Measurements from ENCODE around the gene CCDC88C. TPM values are rescaled to one million over a fixed set of nuclear protein-coding genes. Genes with fewer than 3 reads are reported as not detected.

CCDC88C gene
- total and polyA plus RNA-seq, 2 experiments from 2014 or later = 23.6 to 60.7 TPM

DNA sequence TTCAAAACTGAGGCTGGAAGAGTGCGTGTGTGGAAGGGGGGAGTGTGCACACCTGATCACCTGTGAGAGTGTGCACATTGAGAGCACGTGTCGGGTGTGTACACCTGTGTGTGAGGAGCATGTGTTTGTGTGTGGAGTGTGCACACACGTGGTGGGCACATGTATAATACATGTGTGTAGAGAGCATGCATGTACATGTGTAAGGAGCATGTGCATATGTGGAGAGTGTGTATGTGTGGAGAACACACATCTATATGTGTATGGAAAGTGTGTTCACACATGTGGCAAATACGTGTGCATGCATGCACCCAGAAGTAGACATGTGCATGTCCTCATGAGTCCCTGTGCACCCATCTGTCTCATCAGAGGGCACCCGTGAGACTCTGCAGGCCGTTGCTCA lies 110.0 kb downstream of the CCDC88C start (continued):
- TF ChIP-seq, protein P1, sequence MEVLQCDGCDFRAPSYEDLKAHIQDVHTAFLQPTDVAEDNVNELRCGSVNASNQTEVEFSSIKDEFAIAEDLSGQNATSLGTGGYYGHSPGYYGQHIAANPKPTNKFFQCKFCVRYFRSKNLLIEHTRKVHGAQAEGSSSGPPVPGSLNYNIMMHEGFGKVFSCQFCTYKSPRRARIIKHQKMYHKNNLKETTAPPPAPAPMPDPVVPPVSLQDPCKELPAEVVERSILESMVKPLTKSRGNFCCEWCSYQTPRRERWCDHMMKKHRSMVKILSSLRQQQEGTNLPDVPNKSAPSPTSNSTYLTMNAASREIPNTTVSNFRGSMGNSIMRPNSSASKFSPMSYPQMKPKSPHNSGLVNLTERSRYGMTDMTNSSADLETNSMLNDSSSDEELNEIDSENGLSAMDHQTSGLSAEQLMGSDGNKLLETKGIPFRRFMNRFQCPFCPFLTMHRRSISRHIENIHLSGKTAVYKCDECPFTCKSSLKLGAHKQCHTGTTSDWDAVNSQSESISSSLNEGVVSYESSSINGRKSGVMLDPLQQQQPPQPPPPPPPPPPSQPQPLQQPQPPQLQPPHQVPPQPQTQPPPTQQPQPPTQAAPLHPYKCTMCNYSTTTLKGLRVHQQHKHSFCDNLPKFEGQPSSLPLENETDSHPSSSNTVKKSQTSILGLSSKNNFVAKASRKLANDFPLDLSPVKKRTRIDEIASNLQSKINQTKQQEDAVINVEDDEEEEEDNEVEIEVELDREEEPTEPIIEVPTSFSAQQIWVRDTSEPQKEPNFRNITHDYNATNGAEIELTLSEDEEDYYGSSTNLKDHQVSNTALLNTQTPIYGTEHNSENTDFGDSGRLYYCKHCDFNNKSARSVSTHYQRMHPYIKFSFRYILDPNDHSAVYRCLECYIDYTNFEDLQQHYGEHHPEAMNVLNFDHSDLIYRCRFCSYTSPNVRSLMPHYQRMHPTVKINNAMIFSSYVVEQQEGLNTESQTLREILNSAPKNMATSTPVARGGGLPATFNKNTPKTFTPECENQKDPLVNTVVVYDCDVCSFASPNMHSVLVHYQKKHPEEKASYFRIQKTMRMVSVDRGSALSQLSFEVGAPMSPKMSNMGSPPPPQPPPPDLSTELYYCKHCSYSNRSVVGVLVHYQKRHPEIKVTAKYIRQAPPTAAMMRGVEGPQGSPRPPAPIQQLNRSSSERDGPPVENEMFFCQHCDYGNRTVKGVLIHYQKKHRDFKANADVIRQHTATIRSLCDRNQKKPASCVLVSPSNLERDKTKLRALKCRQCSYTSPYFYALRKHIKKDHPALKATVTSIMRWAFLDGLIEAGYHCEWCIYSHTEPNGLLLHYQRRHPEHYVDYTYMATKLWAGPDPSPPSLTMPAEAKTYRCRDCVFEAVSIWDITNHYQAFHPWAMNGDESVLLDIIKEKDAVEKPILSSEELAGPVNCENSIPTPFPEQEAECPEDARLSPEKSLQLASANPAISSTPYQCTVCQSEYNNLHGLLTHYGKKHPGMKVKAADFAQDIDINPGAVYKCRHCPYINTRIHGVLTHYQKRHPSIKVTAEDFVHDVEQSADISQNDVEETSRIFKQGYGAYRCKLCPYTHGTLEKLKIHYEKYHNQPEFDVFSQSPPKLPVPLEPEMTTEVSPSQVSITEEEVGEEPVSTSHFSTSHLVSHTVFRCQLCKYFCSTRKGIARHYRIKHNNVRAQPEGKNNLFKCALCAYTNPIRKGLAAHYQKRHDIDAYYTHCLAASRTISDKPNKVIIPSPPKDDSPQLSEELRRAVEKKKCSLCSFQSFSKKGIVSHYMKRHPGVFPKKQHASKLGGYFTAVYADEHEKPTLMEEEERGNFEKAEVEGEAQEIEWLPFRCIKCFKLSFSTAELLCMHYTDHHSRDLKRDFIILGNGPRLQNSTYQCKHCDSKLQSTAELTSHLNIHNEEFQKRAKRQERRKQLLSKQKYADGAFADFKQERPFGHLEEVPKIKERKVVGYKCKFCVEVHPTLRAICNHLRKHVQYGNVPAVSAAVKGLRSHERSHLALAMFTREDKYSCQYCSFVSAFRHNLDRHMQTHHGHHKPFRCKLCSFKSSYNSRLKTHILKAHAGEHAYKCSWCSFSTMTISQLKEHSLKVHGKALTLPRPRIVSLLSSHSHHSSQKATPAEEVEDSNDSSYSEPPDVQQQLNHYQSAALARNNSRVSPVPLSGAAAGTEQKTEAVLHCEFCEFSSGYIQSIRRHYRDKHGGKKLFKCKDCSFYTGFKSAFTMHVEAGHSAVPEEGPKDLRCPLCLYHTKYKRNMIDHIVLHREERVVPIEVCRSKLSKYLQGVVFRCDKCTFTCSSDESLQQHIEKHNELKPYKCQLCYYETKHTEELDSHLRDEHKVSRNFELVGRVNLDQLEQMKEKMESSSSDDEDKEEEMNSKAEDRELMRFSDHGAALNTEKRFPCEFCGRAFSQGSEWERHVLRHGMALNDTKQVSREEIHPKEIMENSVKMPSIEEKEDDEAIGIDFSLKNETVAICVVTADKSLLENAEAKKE (CRISPR knock-in tag; IDR thresholded peaks at IDR 0.05) = no peak
- TF ChIP-seq, protein P2, sequence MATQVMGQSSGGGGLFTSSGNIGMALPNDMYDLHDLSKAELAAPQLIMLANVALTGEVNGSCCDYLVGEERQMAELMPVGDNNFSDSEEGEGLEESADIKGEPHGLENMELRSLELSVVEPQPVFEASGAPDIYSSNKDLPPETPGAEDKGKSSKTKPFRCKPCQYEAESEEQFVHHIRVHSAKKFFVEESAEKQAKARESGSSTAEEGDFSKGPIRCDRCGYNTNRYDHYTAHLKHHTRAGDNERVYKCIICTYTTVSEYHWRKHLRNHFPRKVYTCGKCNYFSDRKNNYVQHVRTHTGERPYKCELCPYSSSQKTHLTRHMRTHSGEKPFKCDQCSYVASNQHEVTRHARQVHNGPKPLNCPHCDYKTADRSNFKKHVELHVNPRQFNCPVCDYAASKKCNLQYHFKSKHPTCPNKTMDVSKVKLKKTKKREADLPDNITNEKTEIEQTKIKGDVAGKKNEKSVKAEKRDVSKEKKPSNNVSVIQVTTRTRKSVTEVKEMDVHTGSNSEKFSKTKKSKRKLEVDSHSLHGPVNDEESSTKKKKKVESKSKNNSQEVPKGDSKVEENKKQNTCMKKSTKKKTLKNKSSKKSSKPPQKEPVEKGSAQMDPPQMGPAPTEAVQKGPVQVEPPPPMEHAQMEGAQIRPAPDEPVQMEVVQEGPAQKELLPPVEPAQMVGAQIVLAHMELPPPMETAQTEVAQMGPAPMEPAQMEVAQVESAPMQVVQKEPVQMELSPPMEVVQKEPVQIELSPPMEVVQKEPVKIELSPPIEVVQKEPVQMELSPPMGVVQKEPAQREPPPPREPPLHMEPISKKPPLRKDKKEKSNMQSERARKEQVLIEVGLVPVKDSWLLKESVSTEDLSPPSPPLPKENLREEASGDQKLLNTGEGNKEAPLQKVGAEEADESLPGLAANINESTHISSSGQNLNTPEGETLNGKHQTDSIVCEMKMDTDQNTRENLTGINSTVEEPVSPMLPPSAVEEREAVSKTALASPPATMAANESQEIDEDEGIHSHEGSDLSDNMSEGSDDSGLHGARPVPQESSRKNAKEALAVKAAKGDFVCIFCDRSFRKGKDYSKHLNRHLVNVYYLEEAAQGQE (IDR thresholded peaks at IDR 0.05; ENCODE audit: unreplicated experiment) = no peak

DNA sequence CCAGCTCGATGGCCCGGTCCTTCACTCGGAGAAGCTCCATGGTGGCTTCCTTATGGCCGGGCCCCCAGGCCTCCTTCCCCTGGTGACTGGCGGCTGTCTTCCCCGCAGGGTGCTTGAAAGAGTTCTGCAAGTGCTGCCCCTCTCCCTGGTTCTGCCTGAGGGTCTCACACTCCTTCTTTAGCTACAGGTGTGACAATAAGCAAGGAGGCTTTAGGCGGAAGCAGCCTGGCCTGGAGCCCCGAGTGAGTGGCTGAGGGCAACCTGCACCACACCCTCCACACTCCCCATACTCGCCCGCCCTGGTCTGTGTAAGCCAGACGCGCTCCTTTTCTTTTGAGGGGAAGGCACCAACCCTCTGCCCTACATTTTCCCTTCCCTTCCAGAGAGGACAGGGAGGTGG lies 110.6 kb downstream of the CCDC88C start:
- DNase-seq (ENCODE audit: low spot score) (no peak), ATAC-seq (no peak)
- Histone ChIP-seq H3K4me3 (no peak overlapping the region), H3K79me2 (replicated peaks; ENCODE audit: insufficient read depth) (no peaks in the 10 kb centered on the region), H4K20me1 (replicated peaks; ENCODE audit: insufficient read depth) (no peaks in the 10 kb centered on the region; the same call in 1 of the 2 replicates), H3F3A (replicated peaks; ENCODE audit: low read depth) (peaks cover 9% of the 10 kb centered on the region), H3K27ac (ENCODE audit: low read depth) (no peak overlapping the region), H3K4me1 (ENCODE audit: insufficient read depth) (peaks cover 30% of the 10 kb centered on the region), H3K36me3 (ENCODE audit: insufficient read depth) (peaks cover 24% of the 10 kb centered on the region; the same call in 1 of the 2 replicates), H2AFZ (no peak overlapping the region), H3K9me2 (ENCODE audit: insufficient read depth) (no peaks in the 10 kb centered on the region), H3K27me3 (ENCODE audit: insufficient read depth) (no peaks in the 10 kb centered on the region), H3K4me2 (no peak overlapping the region)
- H3K36me3 Mint-ChIP-seq (ENCODE audit: low read depth) = peaks cover 72% of the 10 kb centered on the region
- H3K4me1 Mint-ChIP-seq = peaks cover 36% of the 10 kb centered on the region
- TF ChIP-seq, protein P3, sequence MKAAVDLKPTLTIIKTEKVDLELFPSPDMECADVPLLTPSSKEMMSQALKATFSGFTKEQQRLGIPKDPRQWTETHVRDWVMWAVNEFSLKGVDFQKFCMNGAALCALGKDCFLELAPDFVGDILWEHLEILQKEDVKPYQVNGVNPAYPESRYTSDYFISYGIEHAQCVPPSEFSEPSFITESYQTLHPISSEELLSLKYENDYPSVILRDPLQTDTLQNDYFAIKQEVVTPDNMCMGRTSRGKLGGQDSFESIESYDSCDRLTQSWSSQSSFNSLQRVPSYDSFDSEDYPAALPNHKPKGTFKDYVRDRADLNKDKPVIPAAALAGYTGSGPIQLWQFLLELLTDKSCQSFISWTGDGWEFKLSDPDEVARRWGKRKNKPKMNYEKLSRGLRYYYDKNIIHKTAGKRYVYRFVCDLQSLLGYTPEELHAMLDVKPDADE (IDR thresholded peaks at IDR 0.05) = no peak
- TF ChIP-seq EZH2 (IDR thresholded peaks at IDR 0.05; ENCODE audit: low read depth, unreplicated experiment) (no peak), STAT1 (IDR thresholded peaks at IDR 0.05; ENCODE audit: unreplicated experiment) (no peak), CREB1 (CRISPR knock-in tag; IDR thresholded peaks at IDR 0.05; ENCODE audit: low read depth) (no peak), NANOG (IDR thresholded peaks at IDR 0.05; ENCODE audit: borderline replicate concordance) (no peak)
- TF ChIP-seq, protein P2 (IDR thresholded peaks at IDR 0.05; ENCODE audit: unreplicated experiment) = no peak
- peaks cover 8% of the 10 kb centered on the region for H3K27me3 Mint-ChIP-seq (ENCODE audit: insufficient read depth, low read depth, poor library complexity)
- no peak overlapping the region for H3K4me3 Mint-ChIP-seq
- H3K9me3 Mint-ChIP-seq = no peaks in the 10 kb centered on the region
- H3K27ac Mint-ChIP-seq = peak overlapping the region; percentile 91
